HepG2 (cell line): ENCODE measurements around the gene HTRA2. TPM values are rescaled to one million over a fixed set of nuclear protein-coding genes. Genes with fewer than 3 reads are reported as not detected.

Experiments
- ATAC-seq: fragments of 200-7000 bp; cut with Tn5 transposase; 3 replicates; pipeline ENCODE4 v1.9.1; 2020; ENCODE audit warnings: mild to moderate bottlenecking, moderate library complexity
- BruUV-seq: library from RNA; stranded (reverse); fragments of 400-500 nt; replicated peaks from 2 replicates; lab custom pipeline; 2021; lab: Mats Ljungman, UMichigan
- CTCF ChIA-PET: fragments of 300-600 bp; formaldehyde crosslinking; extraction: SDS; loops from one replicate; lab custom pipeline; 2021; ENCODE audit warnings: low total read pairs, inconsistent platforms, low intra/inter-chr PET ratio; lab: Yijun Ruan, JAX
- POLR2A ChIA-PET: fragments of 350-600 bp; sonication (Branson Sonifier 250); formaldehyde crosslinking; loops from one replicate; lab custom pipeline; 2020; ENCODE audit warnings: antibody characterized with exemption, inconsistent platforms; lab: Yijun Ruan, JAX
- DNase-seq: peaks from one replicate; pipeline ENCODE4 v3.0.0-alpha.2; 2015; ENCODE audit warnings: low spot score
- FAIRE-seq: peaks from 3 replicates; lab custom pipeline; 2011; peaks lifted over from hg19 to GRCh38; lab: Jason Lieb, UNC
- H2AFZ ChIP-seq: one replicate; pipeline ENCODE4 v1.6.1; 2011; ENCODE audit warnings: low read length, inconsistent platforms
- H3K27ac ChIP-seq: fragments of 300-600 bp; 3 replicates; pipeline ENCODE4 v1.8.0; 2011; ENCODE audit warnings: mixed run types, mild to moderate bottlenecking, mixed read lengths, low read length, inconsistent platforms; ENCODE audit not compliant: insufficient read depth; ENCODE audit errors: extremely low read length
- H3K27me3 ChIP-seq, 2 experiments: fragments of 200-600 bp in 1 of 2; 2 replicates in 1 of 2; 3 replicates in 1 of 2; pipeline versions ENCODE4 v1.6.0 to v1.8.0; 2011; ENCODE audit warnings: low read length in 2 of 2, mild to moderate bottlenecking in 2 of 2, moderate library complexity in 2 of 2, inconsistent platforms in 1 of 2; ENCODE audit not compliant: insufficient read depth in 2 of 2, control insufficient read depth in 1 of 2
- H3K36me3 ChIP-seq, 2 experiments: fragments of 200-600 bp in 1 of 2; replicated peaks in 1 of 2; 2 replicates in 1 of 2; 3 replicates in 1 of 2; pipeline versions ENCODE4 v1.5.1 to v1.8.0; 2011; ENCODE audit warnings: low read length in 2 of 2, inconsistent platforms in 1 of 2; ENCODE audit not compliant: insufficient read depth in 2 of 2, control insufficient read depth in 1 of 2
- H3K4me1 ChIP-seq: 2 replicates; pipeline ENCODE4 v1.5.1; 2012; ENCODE audit warnings: low read length, inconsistent platforms; ENCODE audit not compliant: insufficient read depth
- H3K4me2 ChIP-seq: 2 replicates; pipeline ENCODE4 v1.6.0; 2011; ENCODE audit warnings: low read depth, low read length, inconsistent platforms
- H3K4me3 ChIP-seq, 3 experiments: fragments of 200-600 bp in 1 of 3; sonication (generic), shearing (Covaris generic) in 1 of 3; replicated peaks in 1 of 3; 2 replicates each; pipeline ENCODE4 v1.5.1; 2011 to 2016; ENCODE audit warnings: low read length in 3 of 3, inconsistent platforms in 2 of 3, low read depth in 2 of 3, mild to moderate bottlenecking in 2 of 3, control low read depth in 1 of 3, mixed read lengths in 1 of 3; ENCODE audit not compliant: insufficient read depth in 1 of 3
- H3K79me2 ChIP-seq: one replicate; pipeline ENCODE4 v1.6.1; 2011; ENCODE audit warnings: low read length, inconsistent platforms; ENCODE audit not compliant: insufficient read depth
- H3K9ac ChIP-seq: 2 replicates; pipeline ENCODE4 v1.6.0; 2011; ENCODE audit warnings: mild to moderate bottlenecking, low read depth, low read length, inconsistent platforms; ENCODE audit not compliant: insufficient read depth
- H3K9me3 ChIP-seq: 2 replicates; pipeline ENCODE4 v1.5.1; 2012; ENCODE audit warnings: mild to moderate bottlenecking, low read length
- H4K20me1 ChIP-seq: 2 replicates; pipeline ENCODE4 v1.6.0; 2011; ENCODE audit warnings: inconsistent platforms, mild to moderate bottlenecking, low read length, moderate library complexity; ENCODE audit not compliant: insufficient read depth
- DDIT3 ChIP-seq: sonication (generic); formaldehyde crosslinking; IDR thresholded peaks from 2 replicates; pipeline ENCODE4 v1.4.0; 2020; ENCODE audit warnings: mild to moderate bottlenecking, missing genetic modification reagents
- PITX1 ChIP-seq: sonication (generic); formaldehyde crosslinking; IDR thresholded peaks from 2 replicates; pipeline ENCODE4 v1.5.1; 2020; ENCODE audit warnings: mild to moderate bottlenecking, missing genetic modification reagents
- SALL2 ChIP-seq: sonication (generic); formaldehyde crosslinking; IDR thresholded peaks from 2 replicates; pipeline ENCODE4 v1.8.1; 2023; ENCODE audit warnings: mild to moderate bottlenecking, missing genetic modification reagents, inconsistent platforms
- TERF1 ChIP-seq: sonication (generic); formaldehyde crosslinking; IDR thresholded peaks from 2 replicates; pipeline ENCODE4 v1.8.0; 2022; ENCODE audit warnings: mild to moderate bottlenecking, missing genetic modification reagents, moderate library complexity
- ZNF180 ChIP-seq: sonication (generic); formaldehyde crosslinking; IDR thresholded peaks from 2 replicates; pipeline ENCODE4 v1.4.0; 2020; ENCODE audit warnings: low read depth, missing genetic modification reagents, borderline replicate concordance
- ZNF317 ChIP-seq: sonication (generic); formaldehyde crosslinking; IDR thresholded peaks from 2 replicates; pipeline ENCODE4 v1.5.0; 2020; ENCODE audit warnings: mild to moderate bottlenecking, missing genetic modification reagents
- WGBS: methylation state at CpG from one replicate; pipeline ENCODE4 v1.1.6; 2017; ENCODE audit warnings: low lambda C conversion rate; 5-methylcytosine and 5-hydroxymethylcytosine counted together
- in situ Hi-C: cut with HindIII; loops from 2 replicates; pipeline ENCODE4 v1.10.0; 2017; ENCODE audit warnings: low pct_unique_long_range_greater_than_20kb; ENCODE audit not compliant: extremely low pct_ligation_motif_present
- intact Hi-C: fragments of 100-400 bp; cut with micrococcal nuclease; formaldehyde crosslinking; loops from one replicate; pipeline ENCODE4 v1.10.0; 2022; ENCODE audit not compliant: unreplicated experiment
- polyA plus RNA-seq, 8 experiments: library from polyadenylated mRNA; depleted of rRNA in 3 of 8; stranded (reverse) in 7 of 8; unstranded in 1 of 8; fragments of >200 nt; fragmentation: Illumina TruSeq in 4 of 8; extraction: Trizol in 4 of 8; gene quantifications; 2 replicates each; pipeline versions ENCODE4 v1.2.1 to v1.2.3, GENCODE V29; 2011 to 2016; ENCODE audit warnings: low read depth in 4 of 8, missing spikeins in 1 of 8, mixed read lengths in 1 of 8; ENCODE audit not compliant: insufficient read depth in 1 of 8
- total RNA-seq, 5 experiments: library from RNA; depleted of rRNA; stranded (reverse); fragments of >200 nt; fragmentation: Illumina TruSeq; extraction: Trizol; gene quantifications; 2 replicates each; pipeline ENCODE4 v1.2.3, GENCODE V29; 2016; ENCODE audit warnings: low read depth in 1 of 5

Gene HTRA2
- total and polyA plus RNA-seq, 2 of the 13 experiments (the other 11 are each of a cell fraction or from before 2014, with no cell fraction given) = 47.7 to 50.3 TPM

DNA sequence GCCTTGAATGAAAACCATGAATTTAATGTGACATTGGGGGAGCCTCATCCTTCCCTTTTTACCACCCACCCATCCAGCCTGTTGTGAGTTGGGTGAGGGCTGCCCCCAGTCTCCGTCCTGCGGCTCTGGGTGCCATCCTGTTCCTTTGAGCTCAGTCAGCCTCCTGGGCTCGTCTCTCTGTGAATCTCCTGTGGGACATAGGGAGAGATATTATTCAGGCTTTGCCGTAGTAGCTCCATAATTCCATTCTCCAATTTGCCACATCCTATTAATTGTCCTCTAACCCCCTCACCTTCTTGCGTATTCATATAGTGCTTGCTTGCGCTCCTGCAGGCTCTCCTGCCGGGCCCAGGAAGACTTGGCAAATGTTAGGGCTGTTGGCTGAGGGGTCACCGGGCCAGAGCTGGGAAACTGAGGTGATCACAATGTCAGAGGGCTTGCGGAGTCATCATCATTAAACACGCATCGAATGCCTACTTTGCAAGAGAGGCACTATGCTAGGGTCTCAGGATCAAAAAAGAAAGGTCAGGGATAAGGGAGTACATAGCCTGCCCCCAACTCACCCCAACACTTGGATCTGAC is 3.0 kb upstream of the HTRA2 start:
- intact Hi-C loops (no loop called here), in situ Hi-C loops (no loop called here)
- Histone ChIP-seq H4K20me1 (no peaks in the 10 kb centered on the region), H3K79me2 (peaks cover 50% of the 10 kb centered on the region), H3K9ac (no peak overlapping the region), H3K4me2 (peak overlapping the region; percentile 100), H3K4me3 (no peak overlapping the region), H3K36me3 (peaks cover 21 to 40% of the 10 kb centered on the region in 2 experiments), H3K9me3 (no peaks in the 10 kb centered on the region), H3K27me3 (no peaks in the 10 kb centered on the region; a peak in 1 of 5 replicates), H3K4me1 (peaks cover 64% of the 10 kb centered on the region), H3K27ac (peak overlapping the region; percentile 11), H2AFZ (no peak overlapping the region)
- TF ChIP-seq SALL2 (CRISPR knock-in tag) (no peak), DDIT3 (CRISPR knock-in tag) (no peak), ZNF317 (CRISPR knock-in tag) (peak; percentile 97), PITX1 (no peak), ZNF180 (CRISPR knock-in tag) (no peak), TERF1 (CRISPR knock-in tag) (no peak)
- ChIA-PET CTCF (no interaction called here), POLR2A (interaction anchor here (0.6 to 5.4 kb wide), 20 partner anchors 9 to 406 kb away, joined by 3 to 135 read pairs (median 6); partner anchors contain the start of genes CCDC142, INO80B, LBX2 and MRPL53)
- 98% methylated on average over 11 of the region's 11 CpGs for WGBS
- ATAC-seq = no peak
- no peak for DNase-seq
- no TSS peak for BruUV-seq
- FAIRE-seq = no peak
